Stimulated activated CD8-positive, alpha-beta memory T cell treated with anti-CD3 and anti-CD28 coated beads, Interleukin-4, amount 100 ng/mL, for 4 hours (primary cell): ENCODE measurements around the gene POLR2E.
"Not testable (repeated sequence)": the region's sequence is repeated elsewhere in the genome, so short reads cannot be mapped to it uniquely, and the experiment has no call there.

Experiments used
- DNase-seq, 2 donors: peaks; one replicate each; pipeline ENCODE4 v3.0.0-alpha.2; 2020; ENCODE audit warnings: low read depth in 2 of 2, low spot score in 1 of 2

POLR2E gene

DNA sequence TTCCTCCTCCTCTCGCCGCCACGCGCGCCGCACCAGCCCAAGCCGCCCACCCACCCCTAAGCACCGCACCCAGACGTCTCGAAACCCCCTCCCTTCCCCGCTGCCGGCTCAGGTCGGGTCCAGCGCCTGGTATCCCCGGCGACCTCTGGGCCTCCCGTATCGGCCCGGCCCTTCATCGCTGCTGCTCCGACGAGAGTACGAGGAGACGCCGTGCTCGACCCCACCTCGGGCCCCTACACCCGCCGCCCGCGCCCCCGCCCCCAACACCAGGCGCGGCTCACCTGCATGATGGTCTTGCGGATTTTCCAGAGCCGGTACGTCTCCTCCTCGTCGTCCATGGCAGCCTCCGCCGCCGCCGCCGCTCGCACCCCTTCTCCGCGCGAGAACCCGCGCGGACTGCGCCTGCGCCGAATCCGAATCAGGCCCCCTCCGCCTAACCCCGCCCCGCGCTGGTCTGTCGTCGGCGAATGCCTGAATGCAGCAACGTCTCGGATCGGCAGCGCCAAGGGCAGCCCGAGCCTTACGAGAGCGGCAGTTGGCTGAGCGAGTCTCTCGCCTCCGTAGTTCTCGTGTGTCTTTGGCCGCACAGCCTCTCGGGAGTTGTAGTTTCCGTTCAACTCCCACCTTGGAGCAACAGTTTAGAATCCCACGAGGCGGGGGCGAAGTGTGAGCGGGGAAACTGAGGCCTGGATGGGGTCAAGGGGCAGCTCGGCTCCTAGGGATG, at the start of gene POLR2E:
Gene POLR2E (minus strand): TSS at position 398 of the 724 bp plus-strand sequence. CDS start 60 bp downstream, at position 338.
- DNase-seq = peak; percentile 93 to 95

DNA sequence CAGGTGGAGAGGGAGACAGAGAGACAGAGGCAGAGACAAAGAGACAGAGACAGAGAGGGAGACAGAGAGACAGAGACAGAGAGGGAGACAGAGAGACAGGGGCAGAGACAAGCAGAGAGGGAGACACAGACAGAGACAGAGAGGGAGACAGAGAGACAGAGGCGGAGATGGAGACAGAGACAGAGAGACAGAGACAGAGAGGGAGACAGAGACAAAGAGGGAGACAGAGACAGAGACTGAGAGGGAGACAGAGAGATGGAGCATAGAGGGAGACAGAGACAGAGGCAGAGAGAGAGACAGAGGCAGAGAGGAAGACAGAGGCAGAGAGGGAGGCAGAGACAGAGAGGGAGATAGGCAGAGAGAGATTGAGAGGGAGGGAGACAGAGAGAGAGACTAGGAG, 49.6 kb upstream of the POLR2E start:
- DNase-seq = no peak

DNA sequence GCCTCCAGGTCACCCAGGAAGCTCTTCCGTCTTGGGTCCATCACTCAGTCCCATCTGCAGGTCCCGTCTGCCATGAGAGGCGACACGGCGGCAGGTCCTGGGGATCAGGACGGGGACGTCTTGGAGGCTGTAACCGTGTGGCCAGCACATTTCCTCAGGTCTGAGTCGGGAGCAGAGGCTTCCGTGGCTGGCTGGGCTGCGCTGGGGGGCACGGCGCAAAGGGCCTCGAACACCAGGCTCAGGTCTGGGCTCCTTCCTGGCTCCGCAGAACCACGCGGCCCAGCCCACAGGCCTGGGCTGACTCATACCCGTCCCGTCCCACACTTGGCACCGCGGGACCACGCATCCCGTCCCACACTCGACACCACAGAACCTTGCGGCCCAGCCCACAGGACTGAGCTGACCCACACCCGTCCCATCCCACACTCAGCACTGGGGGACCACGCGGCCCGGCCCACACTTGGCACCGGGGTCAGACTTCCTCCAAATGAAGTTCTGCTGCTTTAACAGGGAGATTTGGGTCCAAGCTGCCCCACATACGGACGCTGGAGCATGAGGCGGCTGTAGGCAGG, 48.7 kb upstream of the POLR2E start:
- DNase-seq = no peak

DNA sequence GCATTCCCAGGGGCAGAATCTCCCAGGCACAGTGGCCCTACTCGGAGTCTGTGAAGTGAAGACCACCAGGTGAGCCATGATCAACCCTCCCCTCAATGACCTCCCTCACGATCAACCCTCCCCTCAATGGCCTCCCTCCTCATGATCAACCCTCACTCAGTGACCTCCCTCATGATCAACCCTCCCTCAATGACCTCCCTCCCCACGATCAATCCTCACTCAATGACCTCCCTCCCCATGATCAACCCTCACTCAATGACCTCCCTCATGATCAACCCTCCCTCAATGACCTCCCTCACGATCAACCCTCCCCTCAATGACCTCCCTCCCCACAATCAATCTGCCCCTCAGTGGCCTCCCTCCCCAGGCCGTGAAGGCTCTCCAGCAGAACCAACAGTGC, 46.8 kb upstream of the POLR2E start:
- no peak for DNase-seq

DNA sequence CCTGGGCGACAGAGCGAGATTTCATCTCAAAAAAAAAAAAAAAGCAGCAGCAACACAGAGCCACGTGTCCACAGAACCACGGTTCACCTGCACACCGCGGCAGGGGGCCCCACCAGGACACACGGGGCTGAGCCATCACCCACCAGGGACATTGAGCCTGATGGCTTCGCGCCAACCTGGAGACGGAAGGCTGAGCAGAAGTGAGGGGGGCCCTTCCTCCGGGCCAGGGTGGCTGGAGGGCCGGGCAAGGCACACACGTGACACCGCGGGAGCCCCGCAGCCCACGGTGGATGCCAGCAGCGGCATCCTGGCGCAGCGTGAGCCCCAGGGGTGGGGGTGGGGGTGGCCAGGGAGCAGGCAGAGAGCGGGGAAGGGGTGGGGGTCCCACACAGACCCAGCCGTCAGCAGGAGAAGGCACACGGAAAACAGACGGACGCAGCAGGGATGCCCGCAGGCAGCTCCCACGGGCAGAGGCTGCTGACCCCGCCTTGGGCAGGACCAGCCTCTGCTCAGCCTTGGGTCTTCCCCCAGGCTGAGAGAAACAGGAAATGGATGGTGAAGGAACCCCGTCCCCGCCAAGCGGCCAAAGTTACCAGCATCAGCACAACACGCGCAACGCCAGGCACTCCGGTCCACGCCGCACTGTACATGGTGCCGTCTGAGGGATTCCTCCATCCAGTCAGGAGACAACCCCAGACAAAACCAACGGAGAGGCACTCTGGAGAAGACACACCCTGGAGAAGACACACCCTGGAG, 45.3 kb upstream of the POLR2E start:
- DNase-seq = no peak

DNA sequence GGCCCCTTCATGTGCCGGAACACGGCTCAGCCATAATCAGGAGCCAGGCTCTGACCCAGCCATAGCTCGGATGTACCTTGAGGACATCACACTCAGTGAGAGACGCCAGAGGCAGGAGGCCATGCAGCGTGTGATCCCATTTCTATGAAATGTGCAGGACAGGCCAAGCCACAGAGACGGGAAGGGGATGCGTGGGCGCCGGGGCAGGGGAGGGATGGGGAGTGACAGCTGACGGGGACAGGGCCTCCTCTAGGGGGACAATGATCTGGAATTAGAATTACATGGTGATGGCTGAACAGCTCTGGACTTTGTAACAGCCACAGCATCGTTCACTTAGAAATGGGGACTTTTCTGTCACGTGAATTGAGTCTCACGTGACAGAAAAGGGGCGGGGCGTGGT, 44.0 kb upstream of the POLR2E start:
- no peak for DNase-seq

DNA sequence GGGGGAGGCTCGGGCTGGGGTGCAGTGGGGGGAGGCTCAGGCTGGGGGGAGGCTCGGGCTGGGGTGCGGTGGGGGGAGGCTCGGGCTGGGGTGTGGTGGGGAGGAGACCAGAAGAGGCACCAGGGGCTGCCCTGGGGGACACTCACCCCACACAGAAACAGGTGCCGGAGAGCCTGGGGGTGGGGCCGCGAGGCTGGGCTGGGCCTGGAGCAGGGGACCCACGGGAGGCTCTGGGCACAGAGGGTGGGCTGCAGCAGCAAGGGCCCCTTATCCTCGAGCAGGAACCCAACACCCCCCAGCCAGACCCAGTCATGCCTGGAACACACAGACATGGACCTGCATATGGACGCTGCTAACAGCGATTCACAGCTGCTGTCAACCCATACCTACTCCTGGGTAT, 42.9 kb upstream of the POLR2E start:
- DNase-seq = no peak

DNA sequence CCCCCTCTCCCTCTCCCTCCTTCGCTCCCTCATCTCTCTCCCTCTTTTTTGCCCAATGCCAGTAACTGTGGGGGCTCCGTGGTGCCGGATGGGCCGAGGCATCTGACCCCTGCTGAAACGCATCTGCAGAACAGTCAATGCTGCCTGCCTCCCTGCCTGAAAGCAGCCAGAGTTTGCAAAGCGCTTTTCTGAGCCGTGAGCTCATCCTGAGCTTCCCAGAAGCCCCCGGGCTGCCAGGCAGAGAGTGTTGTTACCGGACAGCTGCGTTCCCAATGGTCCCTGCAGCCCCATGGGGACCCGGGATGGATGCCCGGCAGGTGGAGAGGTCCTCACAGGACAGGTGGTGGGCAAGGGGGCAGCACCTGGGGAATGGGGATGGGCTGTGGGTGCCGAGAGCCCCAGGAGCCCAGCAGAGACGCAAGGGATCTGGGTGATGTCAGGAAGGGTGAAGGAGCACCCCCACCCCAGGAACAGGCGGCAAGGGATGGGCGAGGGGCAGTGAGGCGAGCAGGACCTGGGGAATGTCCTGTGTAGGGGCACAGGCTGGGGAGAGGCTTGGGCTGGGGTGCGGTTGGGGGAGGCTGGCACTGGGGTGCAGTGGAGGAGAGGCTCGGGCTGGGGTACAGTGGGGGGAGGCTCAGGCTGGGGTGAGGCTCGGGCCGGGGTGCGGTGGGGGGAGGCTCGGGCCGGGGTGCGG, 41.6 kb upstream of the POLR2E start:
- no peak for DNase-seq

DNA sequence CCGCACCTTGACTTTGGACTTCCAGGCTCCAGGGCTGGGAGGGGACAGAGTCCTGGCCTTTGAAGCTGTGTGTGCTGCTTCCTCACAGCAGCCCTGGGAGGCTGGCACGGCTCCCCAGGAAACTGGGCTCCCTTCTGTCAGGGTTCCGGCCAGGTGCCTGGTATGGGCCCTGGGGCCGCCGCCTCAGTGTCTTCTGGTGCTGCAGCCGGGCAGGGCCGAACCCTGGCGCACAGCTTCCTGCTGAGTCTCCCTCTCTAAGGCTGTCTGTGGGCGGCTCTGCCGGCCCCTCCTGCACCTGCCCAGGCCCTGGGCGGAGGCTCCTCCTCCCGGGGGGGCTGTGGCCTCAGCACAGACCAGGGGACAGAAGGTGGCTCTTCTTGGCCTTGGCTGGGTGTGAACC, 41.0 kb upstream of the POLR2E start:
- DNase-seq = no peak

DNA sequence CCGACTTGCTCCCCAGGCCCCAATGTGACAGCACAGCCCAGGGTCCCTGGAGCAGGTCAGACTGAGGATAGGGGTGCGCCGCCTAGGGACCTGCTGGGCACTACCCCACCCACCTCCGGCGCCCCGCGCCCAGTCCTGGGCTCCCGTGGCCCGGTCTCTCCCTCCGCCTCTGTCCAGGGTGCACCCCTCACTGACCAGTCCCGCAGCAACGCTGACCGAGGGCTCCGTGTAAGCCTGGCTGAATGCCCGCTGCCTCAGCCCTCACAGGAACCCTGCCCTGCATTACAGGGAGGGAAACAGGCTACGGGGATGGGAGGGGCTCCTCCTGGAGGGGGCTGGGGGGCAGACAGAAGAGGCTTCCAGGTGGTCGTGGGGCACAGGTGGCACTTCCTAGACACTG, 40.3 kb upstream of the POLR2E start:
- DNase-seq = no peak

DNA sequence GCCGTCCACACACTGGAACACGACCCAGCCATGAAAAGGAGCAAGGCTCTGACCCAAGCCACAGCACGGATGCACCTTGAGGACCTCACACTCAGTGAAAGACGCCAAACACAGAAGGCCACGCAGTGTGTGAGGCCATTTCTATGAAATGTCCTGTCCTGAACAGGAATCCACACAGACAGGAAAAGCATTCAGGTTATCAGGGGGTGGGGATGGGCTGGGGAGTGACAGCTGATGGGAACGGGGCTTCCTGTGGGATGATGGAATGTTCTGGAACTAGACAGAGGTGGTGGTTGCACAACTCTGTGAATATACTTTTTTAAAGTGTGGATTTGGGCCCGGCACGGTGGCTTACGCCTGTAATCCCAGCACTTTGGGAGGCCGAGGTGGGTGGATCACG, 39.3 kb upstream of the POLR2E start:
- DNase-seq = no peak

DNA sequence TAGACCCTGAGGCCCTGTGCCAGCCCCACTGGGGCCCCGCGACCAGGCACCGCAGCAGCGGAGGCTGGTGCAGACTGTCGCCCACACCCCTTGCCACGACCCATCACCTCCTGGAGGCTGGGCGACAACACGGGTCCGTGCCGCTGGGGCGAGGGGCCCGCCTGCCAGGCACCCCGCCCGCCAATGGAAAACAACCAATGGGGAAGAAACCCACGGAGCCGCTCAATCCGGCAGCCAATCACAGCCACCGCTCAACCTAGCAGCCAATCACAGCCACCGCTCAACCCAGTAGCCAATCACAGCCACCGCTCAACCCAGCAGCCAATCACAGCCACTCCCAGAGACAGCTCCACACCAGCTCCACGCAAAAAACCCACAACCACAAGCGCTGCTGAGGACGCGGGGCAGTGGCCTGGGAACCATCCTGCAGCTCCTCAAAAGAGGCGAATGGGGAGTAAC, 38.3 kb upstream of the POLR2E start:
- peak; percentile 32 to 67 for DNase-seq

DNA sequence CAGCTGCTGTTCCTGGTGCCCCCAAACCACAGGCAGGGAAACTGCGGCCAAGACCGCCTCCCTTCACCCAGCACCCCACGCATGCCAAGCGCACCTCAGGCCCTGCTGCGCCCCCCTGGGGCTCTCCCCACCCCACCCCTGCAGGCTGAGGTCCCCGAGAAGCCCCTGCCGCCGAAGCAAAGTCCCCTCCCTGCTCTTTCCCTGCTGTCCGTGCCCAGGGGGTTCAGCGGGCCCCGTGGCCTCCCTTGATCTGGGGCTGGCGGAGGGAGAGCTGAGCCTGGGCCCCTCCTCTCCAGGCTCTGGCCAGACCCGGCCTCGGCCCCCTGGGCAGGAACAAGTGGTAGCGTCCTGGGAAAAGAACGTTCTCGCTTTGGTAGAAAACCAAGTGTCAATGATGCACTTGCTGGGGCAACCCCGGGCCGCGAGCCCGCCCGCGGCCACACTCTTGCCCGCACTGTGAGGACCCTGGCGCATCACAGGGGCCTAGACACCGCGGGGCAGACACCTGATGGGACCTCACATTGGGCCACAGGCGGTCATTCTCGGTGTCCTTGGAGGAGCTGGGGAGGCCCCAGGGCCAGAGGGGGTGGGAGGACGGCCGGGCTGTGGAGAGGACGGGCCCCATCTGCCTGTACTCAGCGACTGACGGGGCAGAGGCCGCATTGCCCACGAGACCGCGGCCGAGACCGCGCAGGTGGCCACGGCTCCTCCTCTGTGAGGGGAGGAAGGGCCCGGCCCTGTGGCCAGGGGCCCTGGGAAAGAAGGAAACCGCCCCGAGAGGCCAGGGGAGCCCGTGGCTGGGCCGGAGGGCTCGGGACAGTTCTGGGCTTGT, 37.6 kb upstream of the POLR2E start:
- DNase-seq = peak in 1 of 2 donors; percentile 16

DNA sequence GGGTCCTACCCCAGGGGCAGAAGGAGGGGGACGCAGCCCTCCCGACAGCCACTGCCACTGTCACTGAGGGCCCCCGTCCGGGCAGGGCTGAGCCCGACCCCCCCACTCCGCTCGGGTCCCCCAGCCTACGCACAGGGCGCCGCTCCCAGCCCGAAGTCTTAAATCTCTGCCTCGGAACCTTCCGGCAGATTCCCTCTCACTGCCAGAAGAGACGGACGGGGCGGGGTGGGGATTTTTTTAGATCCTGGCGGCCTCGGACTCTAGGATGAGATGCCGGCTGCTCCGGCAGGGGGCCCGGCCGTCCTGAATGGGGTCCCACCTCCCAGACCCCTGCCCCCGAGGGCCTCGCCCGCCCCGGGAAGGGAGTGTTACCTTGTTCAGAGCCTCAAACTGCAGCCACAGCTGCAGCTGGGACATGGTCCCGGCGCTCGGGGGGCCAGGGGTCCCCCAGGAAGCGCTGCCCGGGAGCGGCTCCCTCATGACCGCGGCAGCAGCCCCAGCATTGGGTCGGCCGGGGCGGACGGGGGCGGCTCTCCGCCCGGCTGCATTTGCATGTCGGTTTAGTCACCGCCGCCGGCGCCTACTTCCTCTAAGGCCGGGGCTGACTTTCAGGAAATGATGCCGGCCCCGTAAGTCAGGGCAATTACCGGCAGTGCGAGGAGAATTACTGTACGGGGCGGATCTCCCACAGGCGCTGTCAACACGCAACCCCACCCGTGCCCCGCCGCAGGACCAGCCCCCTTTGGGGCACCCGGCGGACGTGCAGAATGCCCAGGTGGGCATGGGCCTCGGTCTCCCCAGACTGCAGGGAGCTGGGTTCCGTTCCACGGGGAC, 36.8 kb upstream of the POLR2E start:
- peak; percentile 78 to 79 for DNase-seq

DNA sequence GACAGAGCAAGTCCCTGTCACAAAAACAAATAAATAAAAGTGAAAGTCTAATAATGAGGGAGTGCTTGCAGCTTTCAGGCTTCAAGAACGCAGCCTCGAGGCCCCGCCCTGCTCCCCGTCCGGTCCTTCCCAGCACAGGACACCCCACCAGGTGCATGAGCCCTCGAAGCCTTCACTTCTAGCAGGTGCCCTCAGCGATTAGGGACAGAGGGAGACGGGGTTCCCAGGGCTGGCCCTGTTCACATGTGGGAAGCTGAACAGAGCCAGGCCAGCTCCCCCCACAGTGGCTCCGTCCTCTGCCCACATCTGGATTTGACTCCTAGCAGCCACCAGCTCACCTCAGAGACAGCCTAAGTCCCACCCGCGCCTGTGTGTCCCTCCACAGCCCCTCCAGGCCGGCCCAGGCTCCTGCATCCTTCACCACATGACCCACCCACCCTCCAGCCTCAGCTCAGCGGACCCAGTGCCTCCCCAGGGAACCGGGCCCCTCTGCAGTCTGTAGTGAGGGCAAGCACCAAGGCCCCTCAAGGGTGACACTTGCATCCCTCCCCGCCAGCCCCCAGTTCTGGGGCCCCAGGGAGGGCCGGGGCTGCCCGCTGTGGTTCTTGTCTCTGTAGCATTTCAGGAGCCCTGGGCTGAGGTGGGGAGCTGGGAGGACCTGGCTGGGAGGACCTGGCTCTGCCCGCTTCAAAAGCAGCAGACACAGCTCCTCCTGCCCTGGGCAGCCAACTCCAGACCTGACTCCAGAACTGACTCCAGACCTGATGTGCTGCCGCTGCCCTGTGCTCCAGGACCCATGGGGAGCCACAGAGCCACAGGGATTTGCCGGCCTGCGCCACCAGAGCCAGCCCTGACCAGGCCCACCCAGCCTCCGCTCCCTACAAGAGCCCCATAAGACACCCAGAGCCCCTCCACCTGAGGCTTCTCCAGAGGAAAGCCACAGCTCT, 35.9 kb upstream of the POLR2E start:
- DNase-seq = peak in 1 of 2 donors; percentile 23

DNA sequence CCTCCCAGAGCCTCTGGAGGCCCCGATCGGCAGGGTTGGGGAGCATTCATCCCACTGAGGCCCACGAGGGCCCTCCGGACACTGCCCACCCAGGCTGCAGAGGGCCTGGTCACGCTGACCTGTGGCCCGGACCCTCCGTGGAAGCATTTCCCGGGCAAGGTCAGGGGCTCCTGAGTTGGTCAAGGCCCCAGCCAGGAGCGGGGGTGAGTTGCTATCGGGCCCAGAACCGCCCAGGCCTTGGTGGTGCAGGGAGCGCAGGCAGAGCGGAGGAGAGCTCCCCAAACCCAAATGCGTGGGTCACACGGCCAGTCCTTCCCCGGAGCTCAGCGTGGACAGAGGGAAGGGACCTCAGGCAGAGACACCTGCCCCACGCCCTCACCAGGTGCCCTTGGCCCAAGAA, 34.4 kb upstream of the POLR2E start:
- no peak for DNase-seq

DNA sequence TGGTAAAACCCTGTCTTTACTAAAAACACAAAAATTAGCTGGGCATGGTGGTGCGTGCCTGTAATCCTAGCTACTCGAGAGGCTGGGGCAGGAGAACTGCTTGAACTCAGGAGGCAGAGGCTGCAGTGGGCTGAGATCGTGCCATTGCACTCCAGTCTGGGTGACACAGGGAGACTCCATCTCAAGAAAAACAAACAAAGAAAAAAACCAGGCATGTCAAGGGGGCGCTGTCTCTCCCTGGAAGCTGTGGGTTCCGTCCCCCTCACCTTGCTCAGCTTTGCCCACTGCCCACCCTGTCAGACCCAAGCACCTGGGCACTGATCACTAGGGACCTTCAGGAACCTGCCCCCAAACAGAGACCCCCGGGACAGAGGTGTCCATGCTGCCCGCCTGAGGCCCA, 33.9 kb upstream of the POLR2E start:
- not testable (repeated sequence) for DNase-seq

DNA sequence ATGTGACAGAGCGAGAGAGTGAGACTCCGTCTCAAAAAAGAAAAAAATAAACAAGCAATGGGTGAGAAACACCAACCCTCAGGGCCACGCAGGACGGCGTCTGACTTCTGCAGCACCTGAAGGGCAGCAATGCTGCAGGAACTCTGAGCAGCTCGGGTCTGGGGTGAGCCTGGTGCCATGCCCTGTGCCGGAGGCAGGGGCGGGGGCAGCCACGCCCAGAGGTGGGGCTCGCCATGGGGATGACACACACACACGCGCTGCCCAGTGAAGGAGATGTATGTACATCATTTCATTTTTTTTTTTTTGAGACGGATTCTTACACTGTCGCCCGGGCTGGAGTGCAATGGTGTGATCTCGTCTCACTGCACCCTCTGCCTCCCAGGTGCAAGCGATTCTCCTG, 32.9 kb upstream of the POLR2E start:
- no peak for DNase-seq
